IPS-NIHi7 (cell line): ENCODE measurements around the gene DRAP1.

ENCODE experiments used
- DNase-seq: peaks from one replicate; pipeline ENCODE4 v3.0.0; 2012; ENCODE audit warnings: mixed read lengths; ENCODE audit errors: extremely low spot score

The DRAP1 gene

DNA sequence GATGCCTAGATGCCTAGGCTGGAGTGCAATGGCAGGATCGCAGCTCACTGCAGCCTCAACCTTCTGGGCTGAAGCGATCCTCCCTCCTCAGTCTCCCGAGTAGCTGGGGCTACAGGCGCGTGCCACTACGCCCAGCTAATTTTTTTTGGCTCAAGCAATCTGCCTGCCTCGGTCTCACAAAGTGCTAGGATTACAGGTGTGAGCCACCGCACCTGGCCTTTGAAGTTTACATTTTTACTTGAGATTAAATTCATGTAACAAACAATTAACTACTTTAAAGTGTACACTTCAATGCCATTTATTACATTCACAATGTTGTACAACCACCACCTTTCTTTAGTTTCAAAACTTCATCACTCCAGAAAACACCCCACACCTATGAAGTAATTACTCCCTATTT lies 15.5 kb upstream of the DRAP1 start:
- no peak for DNase-seq

DNA sequence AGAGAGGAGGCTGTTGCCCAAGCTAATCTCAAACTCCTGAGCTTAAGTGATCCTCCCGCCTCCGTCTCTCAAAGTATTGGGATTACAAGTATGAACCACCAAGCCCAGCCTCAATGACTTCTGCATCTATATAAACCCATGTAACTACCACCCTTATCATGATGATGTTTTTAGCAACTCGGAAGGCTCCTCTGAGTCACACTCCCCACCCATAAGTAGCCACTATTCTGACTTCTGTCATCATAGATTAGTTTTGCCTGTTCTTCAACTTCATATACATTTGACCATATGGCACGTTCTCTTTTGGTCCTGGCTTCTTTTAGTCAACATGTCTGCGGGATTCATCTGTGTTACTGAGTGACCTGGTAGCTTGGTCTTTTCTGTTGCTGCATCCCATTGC lies 12.6 kb upstream of the DRAP1 start:
- no peak for DNase-seq

DNA sequence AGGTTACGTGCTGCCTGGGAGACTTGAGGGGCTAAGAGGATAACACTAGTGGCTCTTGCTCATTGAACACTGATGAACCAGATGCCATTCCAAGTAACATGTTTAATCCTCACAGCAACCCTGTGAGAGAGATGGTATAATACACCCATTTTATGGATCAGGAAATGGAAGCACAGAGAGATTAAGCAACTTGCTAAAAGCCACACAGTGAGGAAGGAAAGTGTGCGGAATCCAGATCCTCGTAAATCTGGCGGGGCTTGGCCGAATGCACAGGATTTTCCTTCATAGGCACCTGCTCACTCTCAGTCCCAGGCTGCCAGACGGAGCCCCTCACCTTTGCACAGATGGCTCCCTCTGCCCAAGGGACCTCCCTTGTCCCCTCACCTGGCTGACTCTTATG lies 11.3 kb upstream of the DRAP1 start:
- DNase-seq: no peak

DNA sequence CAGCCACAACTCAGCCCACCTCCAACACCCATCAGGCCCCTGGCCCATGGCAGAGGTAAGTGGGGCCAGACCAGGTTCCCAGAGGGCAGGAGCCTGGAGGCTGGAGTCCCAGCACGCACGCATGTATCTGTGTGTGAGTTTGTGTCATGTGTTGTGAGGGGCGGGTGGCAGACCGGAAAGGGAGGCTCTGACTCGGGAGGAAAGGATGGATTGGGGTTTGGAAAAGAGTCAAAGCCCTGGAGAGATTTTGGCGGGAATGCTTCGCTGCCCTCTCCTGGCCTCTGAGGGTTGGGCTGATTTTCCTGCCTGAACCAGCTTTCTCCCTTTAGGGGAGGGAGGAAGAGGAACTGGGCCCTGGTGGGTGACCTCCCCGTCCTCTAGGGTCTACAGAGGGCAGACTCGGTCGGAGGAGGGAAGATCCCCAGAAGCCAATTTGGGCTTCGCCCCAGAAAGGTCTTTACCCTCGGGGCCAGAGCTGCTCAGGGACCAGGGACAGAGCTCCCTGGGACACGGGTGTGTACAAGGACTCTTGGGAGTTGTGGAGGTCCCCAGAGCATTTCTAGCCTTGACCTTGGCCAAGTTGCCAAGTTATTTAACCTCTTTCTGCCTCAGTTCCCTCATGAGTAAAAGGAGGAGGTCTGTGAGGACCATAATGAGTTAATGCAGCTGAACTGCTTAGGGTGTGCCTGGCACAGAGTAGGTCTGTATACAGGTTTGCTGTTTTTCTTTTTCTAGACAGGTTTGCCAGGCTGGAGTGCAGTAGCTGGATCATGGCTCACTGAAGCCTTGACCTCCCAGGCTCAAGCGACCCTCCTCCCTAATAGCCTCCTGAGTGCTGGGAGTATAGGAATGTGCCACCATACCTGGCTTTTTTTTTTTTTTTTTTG lies 7.3 kb upstream of the DRAP1 start:
- DNase-seq: peak; percentile 76

DNA sequence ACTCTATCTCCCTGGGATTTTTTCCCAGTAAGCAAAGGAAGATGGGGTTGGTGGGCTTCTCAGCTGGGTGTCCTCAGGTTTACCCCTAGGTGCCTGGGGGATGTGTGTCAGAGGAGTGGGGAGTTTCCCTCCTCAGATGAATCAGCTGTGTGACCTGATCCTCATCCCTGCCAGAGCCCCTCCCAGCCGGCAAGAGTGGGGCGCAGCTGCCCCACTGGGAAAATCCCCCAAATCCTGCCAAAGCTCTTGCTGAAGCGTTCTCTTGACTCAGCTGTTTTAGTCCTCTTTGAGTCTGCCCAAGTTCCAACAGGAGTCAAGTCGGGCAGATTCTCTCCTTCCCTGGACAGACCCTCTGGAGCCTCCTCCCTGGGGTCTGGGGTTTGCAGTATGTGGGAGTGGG lies 6.4 kb upstream of the DRAP1 start:
- DNase-seq: peak; percentile 5

DNA sequence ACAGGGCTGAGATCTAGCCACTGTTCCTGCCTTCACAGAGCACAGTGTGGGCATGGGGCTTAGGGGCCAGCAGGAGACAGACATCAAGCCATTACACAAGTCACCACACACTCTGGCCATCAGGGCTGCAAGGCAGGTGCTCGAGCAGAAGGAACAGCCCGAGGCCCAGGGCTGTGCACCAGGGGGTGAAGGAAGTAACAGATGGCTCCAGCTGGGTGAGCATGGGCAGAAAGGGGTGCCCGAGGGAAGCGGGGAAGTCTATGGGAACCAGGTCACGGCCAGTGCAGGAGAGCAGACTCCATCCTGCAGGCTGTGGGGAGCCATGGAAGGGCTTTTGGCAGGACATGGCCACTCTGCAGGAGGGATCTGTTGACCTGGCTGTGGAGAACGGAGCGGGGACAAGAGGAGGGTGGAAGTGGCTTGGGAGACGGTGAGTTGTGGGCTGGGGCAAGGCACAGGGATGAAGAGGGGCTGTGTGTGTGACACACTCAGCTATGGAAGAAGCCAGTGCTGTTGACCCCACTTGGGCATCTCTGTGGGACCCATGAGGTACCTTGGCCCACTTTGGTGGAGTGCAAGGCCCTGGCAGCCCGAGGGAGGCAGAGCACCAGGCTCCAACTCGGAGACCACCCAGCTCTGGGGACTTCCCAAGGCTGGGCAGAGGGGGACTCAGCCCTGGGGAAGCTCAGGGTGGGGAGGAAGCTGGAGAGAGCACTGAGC lies 4.0 kb upstream of the DRAP1 start:
- DNase-seq: no peak

DNA sequence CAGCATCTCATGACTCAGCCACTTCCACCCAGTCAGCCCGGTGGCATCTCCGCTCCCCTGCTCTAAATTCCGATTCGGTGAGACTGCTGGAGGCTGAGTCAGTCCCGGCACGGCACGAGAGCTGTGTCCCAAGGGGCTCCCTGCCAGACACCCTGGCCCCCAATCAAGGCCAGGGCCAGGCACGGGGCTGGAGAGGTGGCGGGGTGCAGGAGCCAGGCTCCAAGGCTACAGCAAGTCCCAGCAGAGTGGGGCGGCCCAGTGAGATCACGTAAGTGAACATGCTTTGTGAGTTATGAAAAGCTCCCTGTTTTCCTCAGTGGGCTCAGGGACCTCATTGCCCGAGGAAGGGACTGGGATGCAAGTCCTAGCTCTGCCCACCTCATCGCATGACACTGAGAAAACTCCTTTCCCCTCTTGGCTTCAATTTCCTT lies 3.4 kb upstream of the DRAP1 start:
- DNase-seq: peak; percentile 68

DNA sequence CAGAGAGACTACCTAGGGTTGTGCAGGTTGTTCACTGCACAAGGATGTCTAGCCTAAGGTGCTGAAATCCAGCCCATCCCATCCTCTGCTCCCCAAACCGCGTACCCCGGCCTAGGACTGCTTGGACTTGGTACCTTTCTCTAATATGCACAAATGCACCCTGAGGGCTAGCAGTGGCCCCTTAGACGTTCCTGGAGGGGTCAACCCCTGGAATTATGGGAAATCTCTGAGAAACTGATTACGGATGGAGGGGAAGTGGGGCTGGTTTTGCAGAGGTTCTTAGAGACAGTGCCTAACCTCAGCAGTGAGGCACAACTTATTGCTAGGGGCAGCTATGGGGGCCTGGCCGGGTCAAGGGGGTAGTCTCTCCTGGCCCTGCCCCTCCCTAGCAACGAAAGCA lies 2.8 kb upstream of the DRAP1 start:
- DNase-seq: no peak

DNA sequence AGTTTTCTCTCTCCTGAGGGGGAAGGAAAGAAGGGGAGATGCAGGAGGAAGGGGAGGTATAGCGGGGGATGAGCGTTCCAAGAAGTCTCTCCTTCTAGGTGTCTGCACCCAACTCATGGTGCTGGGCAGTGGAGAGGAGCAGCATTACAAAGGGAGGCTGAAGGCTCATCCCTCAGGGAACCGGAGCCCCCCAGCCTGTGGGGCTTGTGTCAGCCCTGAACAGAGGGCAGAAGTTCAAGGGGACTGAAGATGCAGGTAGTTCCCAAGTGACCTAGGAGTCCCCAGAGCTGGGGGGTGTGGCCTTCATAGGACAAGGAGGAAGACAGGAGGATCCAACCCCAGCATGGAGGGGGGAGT lies 2.2 kb upstream of the DRAP1 start:
- no peak for DNase-seq

DNA sequence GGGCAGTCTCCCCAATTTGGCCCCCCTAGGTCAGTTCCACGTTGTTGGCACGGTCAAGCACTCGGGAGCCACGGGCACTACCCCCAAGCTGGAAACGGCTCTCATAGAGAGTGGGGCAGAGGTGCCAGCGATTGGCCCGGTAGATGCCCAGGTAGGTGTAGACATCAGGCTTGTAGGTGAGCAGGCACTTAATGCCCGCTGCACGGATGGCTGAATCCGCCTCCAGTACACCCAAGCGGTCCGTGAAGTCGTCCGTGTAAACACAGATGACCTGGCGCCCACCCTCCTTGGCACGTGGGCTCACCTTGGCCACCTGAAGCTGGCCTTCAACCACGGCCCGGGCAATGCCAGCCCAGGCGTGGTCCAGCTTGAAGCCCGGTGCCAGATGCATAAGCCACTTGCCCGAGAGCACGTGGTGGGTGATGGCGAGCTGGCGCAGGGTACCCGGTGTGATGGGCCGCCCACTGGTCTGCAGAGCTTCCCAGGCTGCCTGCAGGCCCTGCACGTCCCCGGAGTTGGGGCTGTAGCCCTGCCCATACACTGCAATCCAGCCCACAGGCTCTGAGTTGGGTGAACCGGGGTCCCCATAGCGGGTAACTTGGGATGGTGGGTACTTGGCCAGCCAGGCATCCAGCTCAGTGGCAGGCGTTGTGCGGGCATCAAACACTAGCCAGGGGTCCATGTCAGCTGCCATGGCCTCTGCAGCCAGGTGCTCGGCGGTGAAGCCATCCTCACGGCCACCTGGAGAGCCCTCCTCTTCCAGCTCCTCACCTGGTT lies 1.6 kb upstream of the DRAP1 start:
- peak; percentile 2 for DNase-seq

DNA sequence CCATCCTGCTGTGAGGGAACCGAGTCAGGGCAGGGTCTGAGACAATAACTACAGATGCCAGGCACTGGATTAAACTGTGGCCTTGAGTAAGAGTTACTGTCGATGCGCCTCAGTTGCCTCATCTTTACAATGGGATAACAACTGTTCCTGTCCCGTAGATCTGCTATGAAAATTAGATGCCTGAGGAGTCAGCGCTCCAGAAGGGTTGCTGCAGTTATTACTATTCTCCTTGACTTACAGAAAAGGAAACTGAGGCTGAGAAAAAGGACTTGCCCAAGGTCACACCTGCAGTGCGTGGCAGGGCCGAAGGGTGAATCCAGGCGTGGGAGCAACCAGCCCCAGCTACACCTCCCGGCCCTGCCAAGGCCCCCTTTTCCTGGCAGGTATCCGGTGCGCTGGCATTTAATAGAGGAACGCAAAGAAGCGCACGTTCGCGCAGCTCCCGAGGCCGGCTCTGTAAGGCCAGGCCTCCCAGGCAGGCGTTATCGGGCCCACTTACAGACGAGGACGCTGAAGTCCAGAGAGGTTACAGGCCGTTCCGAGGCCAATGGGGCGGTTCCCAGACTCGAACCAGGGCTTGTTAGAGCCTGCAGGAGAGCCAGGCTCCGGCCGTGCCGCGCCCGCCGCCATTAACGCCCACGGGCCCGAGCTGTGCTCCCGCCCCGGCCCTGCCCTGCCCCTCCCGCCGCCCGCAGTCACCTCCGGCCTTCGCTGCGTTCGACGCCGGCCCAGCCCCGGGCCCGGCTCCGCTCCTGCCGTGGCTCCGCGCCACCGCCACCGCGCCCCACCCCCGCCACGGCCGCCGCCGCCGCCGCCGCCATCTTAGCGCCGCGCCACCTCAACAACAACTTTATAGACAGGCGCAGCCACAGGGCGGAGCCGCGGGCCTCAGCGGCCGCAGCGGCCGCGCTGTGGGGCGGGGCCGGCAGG lies 750 bp upstream of the DRAP1 start, which contains the start of gene C11orf68:
Gene C11orf68, minus strand, starts transcription at position 852 of the 930 bp plus-strand sequence. Its CDS starts 31 bp downstream, at position 821.
- DNase-seq: no peak

DNA sequence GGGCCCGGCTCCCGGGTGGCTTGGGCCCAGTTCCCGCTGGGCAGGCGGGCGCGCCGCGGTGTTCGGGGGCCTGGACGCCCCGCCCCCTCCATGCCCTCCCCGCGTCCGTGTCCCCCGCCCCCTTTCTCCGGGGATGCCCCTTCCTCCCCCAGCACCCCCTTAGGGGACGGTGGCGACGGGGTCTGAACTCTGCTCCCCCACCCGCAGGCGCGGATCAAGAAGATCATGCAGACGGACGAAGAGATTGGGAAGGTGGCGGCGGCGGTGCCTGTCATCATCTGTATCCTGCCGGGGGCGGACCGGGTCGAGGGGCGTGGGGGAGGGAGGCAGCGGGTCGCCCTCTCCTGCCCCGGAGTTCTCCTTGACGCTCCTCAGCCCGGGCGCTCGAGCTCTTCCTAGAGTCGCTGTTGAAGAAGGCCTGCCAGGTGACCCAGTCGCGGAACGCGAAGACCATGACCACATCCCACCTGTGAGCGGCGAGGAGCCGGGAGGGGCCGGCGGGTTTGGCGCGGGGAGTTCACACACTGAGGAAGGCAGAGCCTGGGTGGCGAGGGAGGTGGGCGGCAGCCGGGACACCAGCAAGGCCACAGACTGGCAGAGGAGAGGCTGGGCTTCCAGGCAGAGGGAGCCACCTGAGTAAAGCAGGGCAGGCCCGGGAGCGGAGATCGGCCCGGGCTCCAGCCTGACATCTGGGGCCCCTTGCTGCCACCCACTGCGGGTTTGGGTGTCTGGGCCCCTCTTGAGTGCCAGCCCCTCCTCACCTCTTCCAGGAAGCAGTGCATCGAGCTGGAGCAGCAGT lies 546 bp downstream of the DRAP1 start:
- DNase-seq: peak; percentile 62

DNA sequence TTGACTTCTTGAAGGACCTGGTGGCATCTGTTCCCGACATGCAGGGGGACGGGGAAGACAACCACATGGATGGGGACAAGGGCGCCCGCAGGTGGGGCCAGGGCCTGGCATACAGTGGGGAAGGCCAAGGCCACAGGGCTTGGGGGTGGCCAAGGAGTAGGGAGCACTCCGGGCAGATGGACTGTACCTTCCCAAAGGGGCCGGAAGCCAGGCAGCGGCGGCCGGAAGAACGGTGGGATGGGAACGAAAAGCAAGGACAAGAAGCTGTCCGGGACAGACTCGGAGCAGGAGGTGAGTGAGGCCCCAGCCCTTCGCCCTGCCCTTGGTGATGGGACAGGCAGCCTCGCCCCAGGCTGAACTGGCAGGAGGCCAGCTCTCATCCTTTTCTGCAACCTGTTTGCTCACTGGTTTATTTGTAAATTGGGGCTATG lies 1.2 kb downstream of the DRAP1 start:
- no peak for DNase-seq

DNA sequence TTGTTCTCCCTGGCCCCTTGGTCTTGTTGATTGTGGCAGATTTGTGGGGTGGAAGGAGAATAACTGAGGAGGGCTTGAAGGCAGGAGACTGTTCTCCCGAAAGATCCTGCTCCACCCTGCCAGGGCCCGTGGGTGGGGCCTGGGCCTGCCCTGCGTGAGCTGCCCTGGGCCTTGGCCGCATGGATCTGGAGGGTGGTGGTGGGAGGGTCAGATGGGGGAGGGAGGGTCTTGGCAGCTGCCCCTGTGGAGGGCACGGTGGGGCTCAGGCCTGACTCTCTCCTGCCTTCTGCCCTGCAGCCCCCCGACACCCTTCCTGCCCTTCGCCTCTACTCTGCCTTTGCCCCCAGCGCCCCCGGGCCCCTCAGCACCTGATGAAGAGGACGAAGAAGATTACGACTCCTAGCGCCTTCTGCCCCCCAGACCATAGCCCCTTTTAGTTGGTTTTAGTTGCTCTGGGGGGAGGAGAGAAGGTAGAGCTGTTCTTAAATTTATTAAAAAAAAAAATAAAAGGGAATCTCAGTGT lies 1.9 kb downstream of the DRAP1 start:
- DNase-seq: no peak

DNA sequence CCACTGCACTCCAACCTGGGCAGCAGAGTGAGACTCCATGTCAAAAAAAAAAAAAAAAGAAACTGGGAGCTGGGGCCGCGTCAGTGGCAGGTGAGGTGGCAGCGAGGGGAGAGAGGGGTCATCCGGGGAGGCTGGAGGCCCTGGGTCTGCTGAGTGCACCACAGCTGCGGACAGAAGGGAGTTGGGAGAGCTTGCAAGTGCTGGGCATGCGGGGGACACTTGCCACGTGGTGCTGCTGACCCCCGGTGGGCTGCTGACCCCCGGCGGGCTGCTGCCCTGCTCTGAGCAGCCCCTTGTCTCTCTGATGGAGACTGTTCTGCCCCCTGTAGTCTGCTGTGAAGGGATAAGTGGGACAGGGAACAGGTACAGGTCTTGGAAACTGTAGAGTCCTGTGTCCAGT lies 2.6 kb downstream of the DRAP1 start:
- DNase-seq: no peak

DNA sequence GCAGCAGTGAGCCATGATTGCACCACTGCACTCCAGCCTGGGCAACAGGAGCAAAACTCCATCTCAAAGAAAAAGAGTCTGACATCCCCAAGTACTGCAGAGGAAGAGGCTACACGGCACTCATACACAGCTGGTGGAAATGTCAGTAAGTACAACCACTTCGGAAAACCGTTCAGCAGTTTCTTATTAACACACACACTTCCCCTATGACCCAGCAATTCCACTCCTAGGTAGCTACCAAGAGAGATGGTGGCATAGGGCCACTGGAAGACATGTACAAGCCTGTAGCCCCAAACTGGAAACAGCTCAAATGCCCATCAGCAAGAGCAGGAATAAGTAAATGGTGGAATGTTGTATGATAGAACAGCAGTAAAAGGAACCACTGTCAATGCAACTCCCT lies 3.3 kb downstream of the DRAP1 start:
- no peak for DNase-seq

DNA sequence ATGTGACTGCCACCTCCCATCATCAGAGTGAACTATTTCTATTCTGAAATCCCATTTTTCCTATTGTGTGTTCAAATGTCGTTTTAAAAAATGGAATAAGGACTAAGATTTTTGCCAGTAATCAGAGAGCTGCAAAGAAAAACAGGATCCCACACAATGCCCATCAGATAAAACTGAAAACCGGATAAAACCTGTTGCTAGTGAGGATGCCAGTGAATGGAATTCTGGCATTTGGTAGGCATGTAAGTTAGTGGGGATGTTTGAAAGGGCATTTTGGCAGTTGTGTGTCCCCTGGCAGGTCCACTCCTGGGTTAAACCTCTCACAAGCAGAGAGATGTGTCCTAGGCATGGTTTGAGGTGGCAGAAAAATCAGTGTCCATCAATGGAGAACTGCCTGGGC lies 6.2 kb downstream of the DRAP1 start:
- DNase-seq: no peak

DNA sequence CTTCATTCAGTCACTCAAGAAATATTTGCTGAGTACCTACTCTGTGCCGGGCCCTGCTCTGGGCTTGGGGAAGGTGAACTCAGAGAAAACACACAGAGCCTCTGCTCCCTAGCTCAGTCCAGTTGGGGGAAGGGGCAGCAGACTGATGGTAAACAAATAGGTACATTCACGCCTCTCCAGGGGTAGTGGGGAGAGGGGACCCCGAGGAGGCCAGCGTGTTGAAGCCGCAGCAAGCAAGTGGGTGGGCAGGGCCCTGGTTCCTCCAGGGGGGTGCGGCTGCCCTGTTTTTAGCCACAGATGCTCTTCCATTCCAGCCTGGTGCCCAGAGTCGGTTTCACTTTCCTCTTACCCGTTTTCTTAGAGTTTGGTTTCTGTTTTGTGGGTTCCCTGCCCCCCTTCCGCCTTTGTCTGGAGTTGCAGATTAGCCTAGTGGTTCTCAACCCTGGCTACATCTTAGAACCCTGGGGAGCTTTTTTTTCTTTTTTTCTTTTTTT lies 8.7 kb downstream of the DRAP1 start:
- peak; percentile 9 for DNase-seq

DNA sequence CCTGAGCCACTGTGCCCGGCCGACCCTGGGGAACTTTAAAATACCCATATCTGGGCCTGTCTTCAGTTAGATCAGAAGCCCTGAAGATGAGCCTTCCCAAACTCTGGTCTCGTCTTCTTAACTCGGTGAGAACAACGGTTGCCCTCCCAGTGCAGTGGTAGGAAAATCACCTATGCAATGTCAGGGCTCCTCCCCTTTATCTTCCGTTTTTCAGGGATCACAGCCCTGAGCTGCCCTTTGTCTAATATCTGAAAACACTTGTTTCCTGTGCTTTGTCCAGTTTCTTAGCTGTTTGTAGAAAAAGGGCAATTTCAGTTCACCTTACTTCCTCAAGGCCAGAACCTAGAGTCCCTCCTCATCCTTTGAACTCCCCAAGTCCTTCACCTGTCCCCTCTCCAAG lies 9.4 kb downstream of the DRAP1 start:
- peak; percentile 5 for DNase-seq
